HEK293 (cell line): ENCODE results near the gene PPP1R11.

Experiments used
- PATZ1 ChIP-seq: fragments of 450-650 bp; formaldehyde crosslinking; IDR thresholded peaks from 2 replicates; pipeline ENCODE4 v1.5.1; 2016; ENCODE audit warnings: missing biosample characterization, missing genetic modification characterization
- PRDM2 ChIP-seq: fragments of 450-650 bp; formaldehyde crosslinking; IDR thresholded peaks from 2 replicates; pipeline ENCODE4 v1.5.1; 2016; ENCODE audit warnings: missing biosample characterization, missing genetic modification characterization, borderline replicate concordance
- REPIN1 ChIP-seq: fragments of 450-650 bp; formaldehyde crosslinking; IDR thresholded peaks from 2 replicates; pipeline ENCODE4 v1.5.1; 2017; ENCODE audit warnings: missing biosample characterization, missing genetic modification characterization, low read depth
- SCRT2 ChIP-seq: fragments of 450-650 bp; formaldehyde crosslinking; IDR thresholded peaks from 2 replicates; pipeline ENCODE4 v1.5.1; 2016; ENCODE audit warnings: missing biosample characterization, missing genetic modification characterization
- ZBTB49 ChIP-seq: fragments of 450-650 bp; formaldehyde crosslinking; IDR thresholded peaks from 2 replicates; pipeline ENCODE4 v1.5.1; 2016; ENCODE audit warnings: missing biosample characterization, missing genetic modification characterization, low read depth
- ZEB2 ChIP-seq: fragments of 450-650 bp; formaldehyde crosslinking; IDR thresholded peaks from 2 replicates; pipeline ENCODE4 v1.5.1; 2016; ENCODE audit warnings: missing biosample characterization, missing genetic modification characterization
- ZNF114 ChIP-seq: fragments of 450-650 bp; formaldehyde crosslinking; IDR thresholded peaks from 2 replicates; pipeline ENCODE4 v1.5.0; 2017; ENCODE audit warnings: missing biosample characterization, missing genetic modification characterization
- ZNF202 ChIP-seq: fragments of 450-650 bp; formaldehyde crosslinking; IDR thresholded peaks from 2 replicates; pipeline ENCODE4 v1.5.1; 2016; ENCODE audit warnings: missing biosample characterization, missing genetic modification characterization, borderline replicate concordance
- ZNF221 ChIP-seq: fragments of 450-650 bp; formaldehyde crosslinking; IDR thresholded peaks from 2 replicates; pipeline ENCODE4 v1.5.1; 2017; ENCODE audit warnings: missing biosample characterization, missing genetic modification characterization, borderline replicate concordance
- ZNF292 ChIP-seq: fragments of 450-650 bp; formaldehyde crosslinking; IDR thresholded peaks from 2 replicates; pipeline ENCODE4 v1.5.1; 2016; ENCODE audit warnings: low read depth, missing biosample characterization, missing genetic modification characterization, borderline replicate concordance
- ZNF394 ChIP-seq: fragments of 450-650 bp; formaldehyde crosslinking; IDR thresholded peaks from 2 replicates; pipeline ENCODE4 v1.5.1; 2016; ENCODE audit warnings: missing biosample characterization, missing genetic modification characterization, mild to moderate bottlenecking, moderate library complexity, borderline replicate concordance
- ZNF416 ChIP-seq: fragments of 450-650 bp; formaldehyde crosslinking; IDR thresholded peaks from 2 replicates; pipeline ENCODE4 v1.5.1; 2016; ENCODE audit warnings: missing biosample characterization, missing genetic modification characterization
- ZNF426 ChIP-seq: fragments of 450-650 bp; formaldehyde crosslinking; IDR thresholded peaks from 2 replicates; pipeline ENCODE4 v1.5.1; 2017; ENCODE audit warnings: missing biosample characterization, missing genetic modification characterization, mild to moderate bottlenecking, inconsistent platforms, moderate library complexity
- ZNF433 ChIP-seq: fragments of 450-650 bp; formaldehyde crosslinking; IDR thresholded peaks from 2 replicates; pipeline ENCODE4 v1.5.1; 2016; ENCODE audit warnings: missing biosample characterization, missing genetic modification characterization, low read depth
- ZNF501 ChIP-seq: fragments of 450-650 bp; formaldehyde crosslinking; IDR thresholded peaks from 2 replicates; pipeline ENCODE4 v1.5.1; 2016; ENCODE audit warnings: missing biosample characterization, missing genetic modification characterization
- ZNF513 ChIP-seq: fragments of 450-650 bp; IDR thresholded peaks from 2 replicates; pipeline ENCODE4 v1.5.1; 2018; ENCODE audit warnings: missing biosample characterization, missing genetic modification characterization
- ZNF514 ChIP-seq: fragments of 450-650 bp; formaldehyde crosslinking; IDR thresholded peaks from 2 replicates; pipeline ENCODE4 v1.5.1; 2016; ENCODE audit warnings: missing biosample characterization, missing genetic modification characterization
- ZNF530 ChIP-seq: fragments of 450-650 bp; formaldehyde crosslinking; IDR thresholded peaks from 2 replicates; pipeline ENCODE4 v1.5.1; 2016; ENCODE audit warnings: low read depth, missing biosample characterization, missing genetic modification characterization
- ZNF596 ChIP-seq: fragments of 450-650 bp; IDR thresholded peaks from 2 replicates; pipeline ENCODE4 v1.5.0; 2018; ENCODE audit warnings: missing biosample characterization, mild to moderate bottlenecking, missing genetic modification characterization, moderate library complexity
- ZNF692 ChIP-seq: fragments of 450-650 bp; formaldehyde crosslinking; IDR thresholded peaks from 2 replicates; pipeline ENCODE4 v1.5.1; 2016; ENCODE audit warnings: missing biosample characterization, missing genetic modification characterization
- ZNF747 ChIP-seq: fragments of 450-650 bp; formaldehyde crosslinking; IDR thresholded peaks from 2 replicates; pipeline ENCODE4 v1.5.1; 2016; ENCODE audit warnings: missing biosample characterization, missing genetic modification characterization
- ZNF776 ChIP-seq: fragments of 450-650 bp; formaldehyde crosslinking; IDR thresholded peaks from 2 replicates; pipeline ENCODE4 v1.5.0; 2017; ENCODE audit warnings: missing biosample characterization, missing genetic modification characterization, borderline replicate concordance
- ZSCAN18 ChIP-seq: fragments of 450-650 bp; formaldehyde crosslinking; IDR thresholded peaks from 2 replicates; pipeline ENCODE4 v1.5.1; 2016; ENCODE audit warnings: missing biosample characterization, missing genetic modification characterization

The PPP1R11 gene

GRCh38 chr6:30101444-30102413, 34.7 kb downstream of the PPP1R11 start (continued):
- TF ChIP-seq ZNF394 (tag by site-specific recombination) (peak; percentile 65; the same call in 1 of the 2 replicates), ZSCAN18 (tag by site-specific recombination) (no peak), ZNF692 (0 out of 2 replicates have a peak, but pooled peaks have one; percentile 26), ZNF776 (tag by site-specific recombination) (no peak), ZNF530 (no peak), REPIN1 (tag by site-specific recombination) (no peak), PRDM2 (no peak), ZNF114 (tag by site-specific recombination) (no peak), ZNF747 (tag by site-specific recombination) (no peak), SCRT2 (tag by site-specific recombination) (peak; percentile 97), ZBTB49 (tag by site-specific recombination) (no peak), ZNF221 (tag by site-specific recombination) (no peak), ZNF426 (tag by site-specific recombination) (no peak), ZNF416 (tag by site-specific recombination) (no peak), ZEB2 (tag by site-specific recombination) (0 out of 2 replicates have a peak, but pooled peaks have one; percentile 3), PATZ1 (tag by site-specific recombination) (peak; percentile 67), ZNF513 (tag by site-specific recombination) (peak; percentile 71), ZNF202 (no peak), ZNF514 (tag by site-specific recombination) (no peak), ZNF433 (tag by site-specific recombination) (no peak), ZNF292 (tag by site-specific recombination) (no peak), ZNF501 (tag by site-specific recombination) (peak; percentile 19; the same call in 1 of the 2 replicates), ZNF596 (no peak)
